PC-3 (cell line): ENCODE data around the gene EDC4. TPM values are rescaled to one million over a fixed set of nuclear protein-coding genes. Genes with fewer than 3 reads are reported as not detected.

Experiments
- ATAC-seq: fragments of 200-7000 bp; cut with Tn5 transposase; 2 replicates; pipeline ENCODE4 v1.9.1; 2020; ENCODE audit warnings: mild to moderate bottlenecking, moderate library complexity
- BruUV-seq: library from RNA; stranded (reverse); fragments of 400-500 nt; replicated peaks from 2 replicates; lab custom pipeline; 2021; lab: Mats Ljungman, UMichigan
- CTCF ChIA-PET: fragments of 300-600 bp; sonication (Branson Sonifier 250); formaldehyde crosslinking; loops from one replicate; lab custom pipeline; 2022; ENCODE audit warnings: antibody characterized with exemption; lab: Charles Lee
- POLR2A ChIA-PET: fragments of 300-600 bp; sonication (Branson Sonifier 250); formaldehyde crosslinking; loops from one replicate; lab custom pipeline; 2022; ENCODE audit warnings: antibody characterized with exemption; ENCODE audit not compliant: unreplicated experiment; lab: Charles Lee
- DNase-seq: peaks from one replicate; pipeline ENCODE4 v3.0.0-alpha.2; 2015
- H2AFZ ChIP-seq: fragments of 300-600 bp; sonication (generic); 2 replicates; pipeline ENCODE4 v1.6.0; 2016; ENCODE audit warnings: antibody characterized with exemption, low read length
- H3F3A ChIP-seq: fragments of 300-600 bp; sonication (generic); one replicate; pipeline ENCODE4 v1.6.0; 2017; ENCODE audit warnings: antibody characterized with exemption, low read length, control low read depth, mild to moderate bottlenecking; ENCODE audit not compliant: unreplicated experiment
- H3K27ac ChIP-seq: fragments of 300-600 bp; sonication (generic); 2 replicates; pipeline ENCODE4 v1.5.1; 2016; ENCODE audit warnings: mild to moderate bottlenecking, low read length
- H3K27me3 ChIP-seq: fragments of 300-600 bp; sonication (generic); 2 replicates; pipeline ENCODE4 v1.6.1; 2016; ENCODE audit warnings: low read length, mixed read lengths
- H3K36me3 ChIP-seq: fragments of 300-600 bp; sonication (generic); 2 replicates; pipeline ENCODE4 v1.6.1; 2016; ENCODE audit warnings: low read depth, mixed run types, low read length, mixed read lengths
- H3K4me1 ChIP-seq: fragments of 300-600 bp; sonication (generic); 2 replicates; pipeline ENCODE4 v1.5.1; 2016; ENCODE audit warnings: low read length; ENCODE audit not compliant: insufficient read depth
- H3K4me2 ChIP-seq: fragments of 300-600 bp; sonication (generic); 2 replicates; pipeline ENCODE4 v1.6.0; 2016; ENCODE audit warnings: low read length
- H3K4me3 ChIP-seq: fragments of 300-600 bp; sonication (generic); 2 replicates; pipeline ENCODE4 v1.5.1; 2016; ENCODE audit warnings: mild to moderate bottlenecking, low read length, mixed read lengths
- H3K79me2 ChIP-seq: fragments of 300-600 bp; sonication (generic); 2 replicates; pipeline ENCODE4 v1.6.1; 2017; ENCODE audit warnings: low read length, mixed read lengths
- H3K9ac ChIP-seq: fragments of 300-600 bp; sonication (generic); 2 replicates; pipeline ENCODE4 v1.6.0; 2016; ENCODE audit warnings: mild to moderate bottlenecking, low read length
- H3K9me2 ChIP-seq: fragments of 300-600 bp; sonication (generic); replicated peaks from 2 replicates; pipeline ENCODE4 v1.6.1; 2016; ENCODE audit warnings: mixed run types, low read length, mixed read lengths
- H3K9me3 ChIP-seq: fragments of 300-600 bp; sonication (generic); 2 replicates; pipeline ENCODE4 v1.6.1; 2016; ENCODE audit warnings: low read length, mixed read lengths
- H4K20me1 ChIP-seq: fragments of 300-600 bp; sonication (generic); 2 replicates; pipeline ENCODE4 v1.6.1; 2016; ENCODE audit warnings: low read length, mixed read lengths
- CTCF ChIP-seq: fragments of 300-600 bp; sonication (generic); conservative IDR thresholded peaks from 2 replicates; pipeline ENCODE4 v1.5.1; 2017; ENCODE audit warnings: antibody characterized with exemption, low read depth, mild to moderate bottlenecking, low read length
- EZH2 ChIP-seq: fragments of 300-600 bp; sonication (generic); IDR thresholded peaks from one replicate; pipeline ENCODE4 v1.6.1; 2017; ENCODE audit warnings: antibody characterized with exemption, mild to moderate bottlenecking, low read length; ENCODE audit not compliant: unreplicated experiment
- EZH2phosphoT487 ChIP-seq: fragments of 300-600 bp; sonication (generic); IDR thresholded peaks from 2 replicates; pipeline ENCODE4 v1.6.1; 2018; ENCODE audit warnings: mild to moderate bottlenecking, antibody characterized with exemption, low read length, borderline replicate concordance
- intact Hi-C: fragments of 100-400 bp; cut with micrococcal nuclease; formaldehyde crosslinking; loops from 2 replicates; pipeline ENCODE4 v1.9.0; 2023
- total RNA-seq: library from RNA; depleted of rRNA; stranded (reverse); fragments of >200 nt; gene quantifications from 2 replicates; pipeline ENCODE4 v1.2.3, GENCODE V29; 2014

The EDC4 gene
- total RNA-seq, 1 experiment from 2014 or later, result 58.9 TPM

GRCh38 chr16:67928147-67928546 lies 55.3 kb downstream of the EDC4 start:
- DNase-seq (no peak), ATAC-seq (no peak)
- H3K27ac ChIP-seq, result no peak overlapping the region
- intact Hi-C loops, result loop anchor here (1.0 to 5.0 kb wide), 3 partner anchors 45 to 111 kb away; partner anchors contain the start of gene THAP11
- H3F3A ChIP-seq, result no peaks in the 10 kb centered on the region
- no peaks in the 10 kb centered on the region for H3K79me2 ChIP-seq
- no peak overlapping the region for H3K4me2 ChIP-seq
- no peak overlapping the region for H3K4me3 ChIP-seq
- ChIA-PET POLR2A (no interaction called here), CTCF (no interaction called here)
- no peak overlapping the region for H2AFZ ChIP-seq
- no peak for TF ChIP-seq EZH2phosphoT487
- TF ChIP-seq CTCF, result no peak
- no peak for TF ChIP-seq EZH2
- H3K27me3 ChIP-seq, result no peaks in the 10 kb centered on the region
- no peaks in the 10 kb centered on the region for H4K20me1 ChIP-seq
- no peaks in the 10 kb centered on the region for H3K9me3 ChIP-seq
- peaks cover 18% of the 10 kb centered on the region for H3K4me1 ChIP-seq
- H3K36me3 ChIP-seq, result no peaks in the 10 kb centered on the region
- no peak overlapping the region for H3K9ac ChIP-seq
- no peaks in the 10 kb centered on the region for H3K9me2 ChIP-seq
- no TSS peak for BruUV-seq

DNA sequence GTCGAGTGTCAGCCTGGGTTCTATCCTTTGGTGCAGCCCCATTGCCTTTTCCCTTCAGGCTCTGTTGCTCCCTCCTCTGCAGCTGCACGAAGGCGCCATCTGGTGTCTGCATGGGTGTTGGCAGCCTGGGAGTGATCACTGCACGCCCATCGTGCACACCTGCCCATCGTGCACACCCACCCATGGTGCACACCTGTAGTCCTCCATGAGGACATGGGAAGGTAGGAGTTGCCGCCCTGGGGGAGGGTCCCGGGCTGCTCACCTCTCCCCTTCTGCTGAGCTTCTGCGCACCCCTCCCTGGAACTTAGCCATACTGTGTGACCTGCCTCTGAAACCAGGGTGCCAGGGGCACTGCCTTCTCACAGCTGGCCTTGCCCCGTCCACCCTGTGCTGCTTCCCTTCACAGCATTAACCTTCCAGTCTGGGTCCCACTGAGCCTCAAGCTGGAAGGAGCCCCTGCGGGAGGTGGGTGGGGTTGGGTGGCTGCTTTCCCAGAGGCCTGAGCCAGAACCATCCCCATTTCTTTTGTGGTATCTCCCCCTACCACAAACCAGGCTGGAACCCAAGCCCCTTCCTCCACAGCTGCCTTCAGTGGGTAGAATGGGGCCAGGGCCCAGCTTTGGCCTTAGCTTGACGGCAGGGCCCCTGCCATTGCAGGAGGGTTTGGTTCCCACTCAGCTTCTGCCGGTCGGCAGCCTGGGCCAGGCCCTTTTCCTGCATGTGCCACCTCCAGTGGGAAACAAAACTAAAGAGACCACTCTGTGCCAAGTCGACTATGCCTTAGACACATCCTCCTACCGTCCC lies 55.9 kb downstream of the EDC4 start:
- BruUV-seq, result TSS peak; percentile 8

More for the DNA sequence above, 55.9 kb downstream of the EDC4 start:
- no peaks in the 10 kb centered on the region for H3K9me3 ChIP-seq
- peak; percentile 70 for DNase-seq
- H3K4me1 ChIP-seq, result peaks cover 18% of the 10 kb centered on the region
- H3K9me2 ChIP-seq, result no peaks in the 10 kb centered on the region
- H3K27me3 ChIP-seq, result no peaks in the 10 kb centered on the region
- ATAC-seq, result peak; percentile 68
- H3F3A ChIP-seq, result no peaks in the 10 kb centered on the region
- no peak overlapping the region for H3K4me2 ChIP-seq
- ChIA-PET POLR2A (no interaction called here), CTCF (no interaction called here)
- TF ChIP-seq EZH2 (no peak), CTCF (peak; percentile 82)
- no peak overlapping the region for H3K27ac ChIP-seq
- intact Hi-C loops, result loop anchor here (1.0 to 5.0 kb wide), 3 partner anchors 45 to 112 kb away; partner anchors contain the start of gene THAP11
- H3K9ac ChIP-seq, result no peak overlapping the region
- 0 out of 2 replicates have a peak, but pooled peaks cover 2% of the 10 kb centered on the region for H3K79me2 ChIP-seq
- no peaks in the 10 kb centered on the region for H3K36me3 ChIP-seq
- no peak overlapping the region for H2AFZ ChIP-seq
- H4K20me1 ChIP-seq, result no peaks in the 10 kb centered on the region
- no peak overlapping the region for H3K4me3 ChIP-seq
